GM18951 (cell line): ENCODE results near the gene SF3B4.
"Not testable (repeated sequence)": the region's sequence is repeated elsewhere in the genome, so short reads cannot be mapped to it uniquely, and the experiment has no call there.

Source experiments
- POLR2A ChIP-seq: IDR thresholded peaks from 4 replicates; pipeline ENCODE4 v1.6.1; 2011; ENCODE audit warnings: mild to moderate bottlenecking; ENCODE audit not compliant: insufficient read length, insufficient read depth; ENCODE audit errors: extremely low read depth
- in situ Hi-C: fragments of 300-500 bp; cut with MboI; formaldehyde crosslinking; loops from one replicate; pipeline ENCODE4 v1.12.0; 2022; ENCODE audit warnings: low sequenced_read_pairs, mixed read lengths, inconsistent platforms; ENCODE audit not compliant: unreplicated experiment

SF3B4 gene, protein sequence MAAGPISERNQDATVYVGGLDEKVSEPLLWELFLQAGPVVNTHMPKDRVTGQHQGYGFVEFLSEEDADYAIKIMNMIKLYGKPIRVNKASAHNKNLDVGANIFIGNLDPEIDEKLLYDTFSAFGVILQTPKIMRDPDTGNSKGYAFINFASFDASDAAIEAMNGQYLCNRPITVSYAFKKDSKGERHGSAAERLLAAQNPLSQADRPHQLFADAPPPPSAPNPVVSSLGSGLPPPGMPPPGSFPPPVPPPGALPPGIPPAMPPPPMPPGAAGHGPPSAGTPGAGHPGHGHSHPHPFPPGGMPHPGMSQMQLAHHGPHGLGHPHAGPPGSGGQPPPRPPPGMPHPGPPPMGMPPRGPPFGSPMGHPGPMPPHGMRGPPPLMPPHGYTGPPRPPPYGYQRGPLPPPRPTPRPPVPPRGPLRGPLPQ

DNA sequence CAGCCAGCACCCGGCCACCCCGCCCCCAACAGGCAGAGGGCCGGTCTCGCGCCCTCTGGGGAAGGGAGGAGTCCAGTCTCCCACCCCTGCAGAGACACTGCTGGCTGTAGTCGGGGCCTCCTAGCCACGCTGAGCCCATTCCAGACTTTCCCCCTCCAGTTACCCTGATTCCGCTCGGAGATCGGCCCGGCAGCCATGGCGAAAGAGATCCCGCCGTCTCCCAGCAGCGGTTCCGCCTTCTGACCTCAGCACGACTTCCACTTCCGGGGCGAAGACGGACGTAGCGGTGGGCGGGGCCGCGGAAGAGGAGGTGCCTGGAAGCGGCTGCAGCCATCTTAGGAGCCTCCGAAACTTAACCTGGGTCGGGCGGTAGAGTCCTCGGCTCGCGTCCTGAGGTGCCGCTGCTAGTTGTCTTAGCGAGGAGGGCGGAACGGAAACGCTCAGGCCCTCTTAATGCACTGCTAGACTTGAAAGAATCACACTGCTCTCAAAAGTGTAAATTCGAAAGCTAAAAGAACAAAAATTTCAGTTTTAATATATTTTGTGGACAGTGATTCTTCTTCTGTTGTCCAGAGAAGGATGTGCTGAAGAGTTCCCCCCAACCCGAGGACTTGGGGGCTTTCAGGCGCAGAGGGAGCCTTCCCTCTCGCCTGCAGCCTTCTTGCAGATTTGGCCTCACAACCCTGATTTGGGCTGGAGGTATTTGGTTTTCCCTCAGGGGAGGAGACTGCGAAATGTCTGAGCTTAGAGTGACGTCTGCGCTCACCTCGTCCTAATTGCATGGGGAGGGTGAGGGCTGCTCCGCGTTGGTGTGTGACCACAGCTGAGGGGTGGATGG, at the start of gene SF3B4:
Gene SF3B4, minus strand, starts transcription at position 241 of the 838 bp plus-strand sequence. Its CDS starts 44 bp downstream, at position 197.
- peak; percentile 96 for TF ChIP-seq POLR2A
- in situ Hi-C loops = no loop called here

DNA sequence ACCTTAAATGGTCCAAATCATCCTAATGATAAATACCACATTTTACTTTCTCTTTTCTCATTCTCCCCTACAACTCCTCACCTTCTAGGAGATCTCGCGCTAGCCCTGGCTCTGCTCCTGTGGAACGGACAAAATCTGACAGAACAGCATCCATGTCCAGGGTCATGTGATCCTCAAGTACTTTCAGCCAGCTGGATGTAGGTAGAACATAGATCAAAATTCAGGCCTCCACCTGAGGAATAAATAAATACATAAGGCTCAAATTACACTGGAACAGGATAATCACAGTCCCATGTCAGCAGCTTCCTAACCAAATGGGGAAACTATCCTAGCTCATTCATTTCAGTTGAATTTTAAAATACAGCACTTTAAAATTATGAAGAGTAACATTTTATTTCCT, 49.7 kb upstream of the SF3B4 start:
- in situ Hi-C loops = no loop called here
- TF ChIP-seq POLR2A = no peak

DNA sequence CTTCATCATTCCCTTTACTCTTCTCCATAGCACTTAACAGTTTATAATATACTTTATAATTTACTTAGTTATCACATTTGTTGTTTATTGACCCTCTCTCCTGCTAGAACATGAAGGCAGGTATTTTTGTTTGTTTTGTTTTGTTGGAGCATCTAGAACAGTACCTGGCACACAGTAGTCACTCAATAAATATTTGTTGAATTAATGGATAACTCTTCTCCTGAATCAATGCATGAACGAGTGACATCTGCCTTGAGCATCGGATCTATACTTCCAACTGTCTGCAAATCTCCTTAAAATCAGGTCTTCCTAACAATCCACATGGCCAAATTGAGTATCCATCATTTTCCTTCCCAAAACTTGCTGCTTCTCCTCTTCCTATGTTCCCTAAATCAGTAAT, 44.9 kb upstream of the SF3B4 start:
- in situ Hi-C loops = no loop called here

DNA sequence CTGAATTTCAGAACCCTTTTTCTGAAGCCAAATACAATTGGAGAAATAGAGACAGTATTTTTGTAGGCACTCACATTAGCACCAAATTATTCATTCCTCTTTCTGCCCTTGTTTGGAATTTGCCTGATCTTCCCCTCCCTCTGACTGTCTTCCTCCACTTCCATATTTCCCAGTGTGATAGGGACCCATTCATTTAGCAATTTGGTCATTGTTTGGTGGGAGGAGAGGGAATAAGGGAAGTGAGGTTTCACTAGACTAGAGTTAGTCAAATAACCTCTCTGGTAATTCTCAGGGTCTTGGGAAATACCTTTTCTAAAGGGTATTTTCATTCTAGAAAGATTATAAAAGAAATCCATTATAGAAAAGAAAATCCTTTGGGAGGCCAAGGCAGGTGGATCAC, 40.0 kb upstream of the SF3B4 start:
- TF ChIP-seq POLR2A = no peak
- in situ Hi-C loops = loop anchor here (10.0 kb wide), 1 partner anchor 87 kb away; no protein-coding TSS in a partner anchor

More for the DNA sequence above, 44.9 kb upstream of the SF3B4 start:
- no peak for TF ChIP-seq POLR2A

DNA sequence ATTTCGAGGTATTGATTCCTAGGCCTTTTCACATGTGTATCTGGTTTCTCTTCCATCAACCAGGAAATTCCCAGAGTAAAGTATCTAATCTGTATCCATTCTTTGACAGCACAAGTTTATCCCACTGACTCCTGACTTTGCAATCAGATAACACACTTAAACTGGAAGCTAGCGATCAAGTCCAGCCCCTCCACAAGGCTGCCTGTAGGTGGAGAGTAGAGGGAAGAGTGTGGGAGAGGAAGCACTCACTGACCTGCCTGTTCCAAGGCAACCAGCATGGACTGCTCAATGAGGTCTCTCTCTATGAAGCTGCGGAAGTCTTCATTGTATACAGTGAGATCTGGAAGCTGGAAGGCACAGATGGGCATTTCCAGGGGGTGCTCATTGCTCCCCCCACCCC, 39.4 kb upstream of the SF3B4 start:
- TF ChIP-seq POLR2A = no peak

DNA sequence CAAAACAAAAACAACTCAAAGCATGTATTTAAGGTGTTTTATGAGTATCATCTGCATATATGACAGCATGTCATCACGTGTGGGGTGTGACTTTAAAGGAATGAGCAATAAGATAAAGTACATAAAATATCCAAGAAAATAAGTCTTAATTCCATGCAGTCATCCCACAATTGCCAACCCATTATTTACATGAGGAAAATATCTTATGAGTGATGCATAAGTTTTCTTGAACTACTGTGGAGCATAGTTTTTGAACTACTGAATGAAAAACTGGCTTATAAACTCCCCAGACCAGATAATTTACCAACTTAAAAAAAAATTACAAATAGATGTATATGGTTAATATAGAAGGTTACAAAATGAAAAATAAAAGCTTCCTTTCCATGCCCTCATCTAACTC, 38.8 kb upstream of the SF3B4 start:
- in situ Hi-C loops = loop anchor here (10.0 kb wide), 1 partner anchor 88 kb away; no protein-coding TSS in a partner anchor

More for the DNA sequence above, 39.4 kb upstream of the SF3B4 start:
- in situ Hi-C loops = loop anchor here (10.0 kb wide), 1 partner anchor 88 kb away; no protein-coding TSS in a partner anchor

DNA sequence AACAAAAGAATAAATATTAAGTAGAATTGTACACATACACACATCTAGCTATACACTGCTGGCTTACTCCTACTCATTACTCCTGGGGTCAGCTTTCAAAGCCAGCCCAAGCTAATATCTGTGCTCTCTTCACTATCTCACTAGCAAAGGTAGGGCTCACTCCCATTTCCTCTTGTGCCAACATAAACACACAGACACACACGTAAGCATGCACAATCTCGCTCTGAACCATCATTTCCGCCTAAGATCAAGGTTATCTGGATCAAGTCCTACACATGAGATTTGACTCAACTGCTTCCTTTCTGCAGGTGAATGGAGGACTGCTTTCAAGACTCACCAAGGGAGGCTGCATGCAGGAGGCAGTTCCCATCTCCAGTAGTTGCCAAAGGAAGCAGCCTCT, 37.8 kb upstream of the SF3B4 start:
- in situ Hi-C loops = loop anchor here (10.0 kb wide), 1 partner anchor 89 kb away; no protein-coding TSS in a partner anchor
- TF ChIP-seq POLR2A = no peak

More for the DNA sequence above, 38.8 kb upstream of the SF3B4 start:
- TF ChIP-seq POLR2A = no peak

DNA sequence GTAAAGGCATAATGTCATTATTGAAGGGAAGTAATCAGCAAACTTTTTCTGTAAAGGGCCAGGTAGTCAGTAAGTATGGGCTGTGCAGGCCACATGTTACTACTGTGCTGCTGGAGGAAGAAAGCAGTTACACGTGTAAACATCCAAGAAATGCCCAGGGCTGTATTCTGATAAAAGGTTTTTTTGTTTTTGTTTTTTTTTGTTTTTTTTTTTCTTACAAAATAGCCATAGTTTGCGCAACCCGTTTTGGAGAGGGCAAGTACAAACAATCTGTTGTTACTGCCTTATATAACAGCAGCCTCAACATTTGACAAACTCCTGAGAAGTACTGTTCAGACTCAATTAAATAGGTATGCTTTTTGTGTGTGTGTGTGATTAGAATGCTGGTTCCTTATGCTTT, 35.8 kb upstream of the SF3B4 start:
- TF ChIP-seq POLR2A = no peak
- in situ Hi-C loops = loop anchor here (10.0 kb wide), 1 partner anchor 91 kb away; no protein-coding TSS in a partner anchor

DNA sequence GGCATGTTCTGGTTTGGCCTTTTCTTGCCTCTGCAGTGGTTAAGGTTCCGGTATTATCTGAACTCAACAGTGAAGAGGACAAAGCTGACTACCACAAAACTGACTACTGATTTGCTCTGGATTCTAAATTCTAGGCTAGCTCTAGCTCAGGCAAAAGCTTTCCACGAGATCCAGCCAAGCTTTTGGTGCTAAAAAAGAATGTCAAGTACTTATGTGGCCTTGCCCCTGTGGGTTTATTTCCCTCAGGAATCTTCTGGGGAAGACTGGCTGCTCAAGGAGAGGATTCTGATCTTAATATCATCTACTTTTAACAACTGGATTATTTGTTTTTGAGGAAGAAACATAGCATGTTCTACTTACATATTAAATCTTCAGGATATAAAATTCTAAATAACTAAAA, 35.1 kb upstream of the SF3B4 start:
- in situ Hi-C loops = loop anchor here (10.0 kb wide), 1 partner anchor 92 kb away; no protein-coding TSS in a partner anchor
- TF ChIP-seq POLR2A = no peak

DNA sequence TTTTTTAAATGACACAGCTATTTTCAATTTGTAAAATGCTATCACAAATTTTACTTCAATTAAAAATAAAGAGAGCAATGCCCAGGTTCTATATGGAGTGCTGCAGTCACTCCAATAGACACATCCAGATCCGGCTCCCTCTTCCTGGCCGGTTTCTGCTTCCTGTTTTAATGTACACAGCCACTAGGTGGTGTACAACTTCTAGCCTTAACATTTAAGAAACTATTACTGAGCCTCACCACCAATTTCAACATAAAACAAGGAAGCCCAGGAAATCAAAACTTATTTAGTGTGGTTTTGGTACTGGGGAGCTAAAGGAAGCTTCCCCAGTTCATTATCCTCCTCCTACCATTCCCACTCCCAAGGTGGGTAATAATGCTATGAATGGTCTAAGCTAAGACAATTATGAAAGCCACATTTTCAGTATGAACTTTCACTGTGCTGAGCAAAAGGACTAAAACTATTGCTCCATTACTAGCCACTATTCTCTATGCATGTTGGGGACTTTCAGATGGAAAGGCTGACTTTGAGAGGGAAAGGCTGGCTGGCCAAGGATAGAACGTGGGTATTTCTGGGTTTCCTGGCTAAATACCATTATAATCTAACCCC, 34.5 kb upstream of the SF3B4 start:
- no peak for TF ChIP-seq POLR2A
- in situ Hi-C loops = loop anchor here (10.0 kb wide), 1 partner anchor 93 kb away; no protein-coding TSS in a partner anchor

DNA sequence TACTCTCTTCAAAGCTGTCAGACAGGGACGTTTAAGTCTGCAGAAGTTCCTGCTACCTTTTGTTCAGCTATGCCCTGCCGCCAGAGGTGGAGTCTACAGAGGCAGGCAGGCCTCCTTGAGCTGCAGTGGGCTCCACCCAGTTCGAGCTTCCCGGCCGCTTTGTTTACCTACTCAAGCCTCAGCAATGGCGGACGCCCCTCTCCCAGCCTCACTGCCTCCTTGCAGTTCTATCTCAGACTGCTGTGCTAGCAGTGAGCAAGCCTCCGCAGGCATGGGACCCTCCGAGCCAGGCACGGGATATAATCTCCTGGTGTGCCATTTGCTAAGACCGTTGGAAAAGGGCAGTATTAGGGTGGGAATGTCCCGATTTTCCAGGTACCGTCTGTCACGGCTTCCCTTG, 29.9 kb upstream of the SF3B4 start:
- in situ Hi-C loops = not testable (repeated sequence)

DNA sequence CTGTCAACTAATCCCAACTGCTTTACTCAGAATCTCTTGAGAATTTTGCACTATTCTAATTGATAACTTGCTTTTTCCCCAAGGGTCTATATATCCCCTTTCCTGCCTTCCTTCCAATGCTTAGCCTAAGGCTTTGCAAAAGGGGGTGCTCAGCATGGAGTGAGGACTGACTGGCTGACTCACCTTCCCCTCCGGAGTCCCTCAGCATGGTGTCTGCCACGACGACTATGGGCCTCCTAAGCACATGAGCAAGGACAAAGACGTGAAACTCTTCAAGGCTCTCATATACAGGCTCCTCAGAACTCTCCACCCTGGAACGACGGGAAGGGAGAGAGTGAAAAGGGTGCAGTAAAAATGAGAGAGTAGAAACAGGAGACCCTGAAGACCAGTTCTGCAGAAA, 22.3 kb upstream of the SF3B4 start:
- in situ Hi-C loops = no loop called here
- no peak for TF ChIP-seq POLR2A

DNA sequence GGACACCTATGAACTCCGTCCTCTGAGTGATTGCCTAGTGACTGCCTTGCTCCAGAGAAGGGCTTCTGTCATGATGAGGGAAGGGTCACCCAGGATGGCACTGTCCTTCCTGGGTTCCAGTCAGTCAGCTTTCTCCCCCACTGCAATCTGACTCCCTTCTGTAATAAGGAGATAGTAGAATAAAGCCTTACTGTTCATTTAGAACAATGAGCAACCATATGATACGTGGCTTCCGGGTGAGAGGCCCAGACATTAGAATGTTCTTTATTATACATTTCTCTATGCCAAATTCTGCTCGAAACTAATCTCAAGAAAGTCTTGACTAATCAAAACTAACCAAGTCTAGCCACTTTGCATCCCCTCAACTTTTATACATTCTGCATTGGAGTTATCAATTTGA, 17.6 kb upstream of the SF3B4 start:
- in situ Hi-C loops = no loop called here
- no peak for TF ChIP-seq POLR2A
